HuH-7.5 (cell line): ENCODE results near the gene GRIK5.
"Not testable (repeated sequence)": the region's sequence is repeated elsewhere in the genome, so short reads cannot be mapped to it uniquely, and the experiment has no call there.

Source experiments
- DNase-seq: peaks from one replicate; pipeline ENCODE4 v3.0.0; 2011; ENCODE audit warnings: low spot score

The GRIK5 gene

GRCh38 chr19:42017040-42017439 lies 53.0 kb downstream of the GRIK5 start:
- no peak for DNase-seq

DNA sequence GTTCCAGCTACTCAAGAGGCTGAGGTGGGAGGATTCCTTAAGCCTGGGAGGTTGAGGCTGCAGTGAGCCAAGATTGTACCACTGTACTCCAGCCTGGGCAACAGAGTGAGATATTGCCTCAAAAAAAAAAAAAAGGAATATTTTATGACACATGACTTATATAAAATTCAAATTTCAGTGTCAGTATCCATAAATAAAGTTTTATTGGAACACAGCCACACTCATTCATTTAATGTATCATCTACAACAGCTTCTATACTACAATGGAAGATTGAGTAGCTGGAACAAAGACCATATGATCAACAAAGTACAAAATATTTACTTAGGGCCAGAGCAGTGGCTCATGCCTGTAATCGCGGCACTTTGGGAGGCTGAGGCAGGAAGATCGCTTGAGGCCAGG lies 57.3 kb downstream of the GRIK5 start:
- DNase-seq = not testable (repeated sequence)

DNA sequence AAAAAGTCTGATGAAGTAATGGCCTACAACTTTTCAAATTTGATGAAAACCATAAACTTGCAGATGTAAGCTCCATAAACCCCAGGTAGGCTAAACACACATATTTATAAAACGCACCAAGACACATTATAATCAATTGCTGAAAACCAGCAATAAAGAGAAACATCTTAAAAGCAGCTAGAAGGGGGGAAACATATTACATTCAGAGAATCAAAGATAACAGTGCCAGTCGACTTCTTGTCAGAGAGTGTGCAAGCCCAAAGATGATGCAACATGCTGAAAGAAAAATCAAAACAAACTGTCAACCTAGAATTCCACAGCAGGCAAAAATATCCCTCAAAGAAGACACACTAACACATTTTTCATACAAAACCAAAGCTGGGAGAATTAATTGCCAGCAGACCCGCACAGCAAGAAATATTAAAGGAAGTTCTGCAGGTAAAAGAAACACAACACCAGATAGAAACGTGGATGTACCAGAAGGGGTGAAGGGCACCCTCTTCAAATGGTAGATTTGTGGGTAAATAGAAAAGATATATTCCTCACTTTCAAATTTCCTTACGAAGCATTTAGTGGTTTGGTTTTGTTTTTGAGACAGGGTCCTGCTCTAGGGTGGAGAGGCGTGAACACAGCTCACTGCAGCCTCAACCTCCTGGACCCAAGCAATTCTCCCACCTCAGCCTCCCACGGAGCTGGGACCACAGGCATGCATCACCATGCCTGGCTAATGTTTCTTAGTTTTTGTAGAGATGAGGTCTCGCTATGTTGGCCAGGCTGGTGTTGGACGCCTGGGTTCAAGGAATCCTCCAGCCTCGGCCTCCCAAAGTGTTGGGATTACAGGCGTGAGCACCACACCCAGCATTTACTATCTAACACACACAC lies 59.5 kb downstream of the GRIK5 start:
- DNase-seq = no peak

- no peak for DNase-seq
Observed at GRCh38 chr19:42006569-42006968, 63.4 kb downstream of the GRIK5 start.

- DNase-seq = no peak
Observed at GRCh38 chr19:42005504-42005903, 64.5 kb downstream of the GRIK5 start.

DNA sequence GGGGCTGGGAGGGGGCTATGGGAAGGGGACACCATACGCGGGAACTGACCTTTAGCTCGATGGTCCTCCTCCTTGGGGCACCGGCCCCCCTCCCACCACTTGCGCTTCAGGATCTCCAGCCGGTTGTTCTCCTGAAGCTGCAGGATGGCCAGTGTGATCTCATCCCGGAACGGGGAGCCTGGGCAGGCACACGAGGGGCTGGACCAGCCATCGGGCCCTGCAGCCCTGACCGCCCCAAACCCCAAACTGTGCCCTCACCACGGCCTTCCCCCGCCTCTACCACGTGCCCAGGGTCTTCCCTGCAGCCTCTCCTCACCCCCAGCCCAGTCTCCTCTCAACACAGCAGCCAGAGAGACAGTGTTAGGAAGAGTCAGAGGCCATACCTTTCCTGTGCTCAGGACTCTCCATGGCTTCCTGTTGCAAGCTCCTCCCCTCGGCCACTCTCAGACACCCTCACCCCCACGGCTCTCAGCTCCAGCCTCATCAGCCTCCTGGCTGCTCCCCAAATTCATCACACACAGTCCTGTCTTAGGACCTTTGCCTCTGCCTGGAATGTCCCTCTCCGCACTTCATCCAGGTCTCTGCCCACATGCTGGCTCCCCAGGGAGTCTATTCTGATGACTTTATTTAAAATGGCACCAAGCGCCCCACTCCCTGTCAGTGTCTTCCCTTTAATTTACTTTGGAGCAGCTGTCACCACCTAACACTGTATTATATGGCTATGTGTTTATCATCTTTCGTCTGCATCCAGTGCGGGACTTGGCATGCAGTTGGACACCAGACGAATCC lies 66.3 kb downstream of the GRIK5 start:
- DNase-seq = no peak

GRCh38 chr19:41999878-42000208 lies 70.2 kb downstream of the GRIK5 start:
- DNase-seq = no peak

GRCh38 chr19:41999071-41999877 lies 70.7 kb downstream of the GRIK5 start:
- DNase-seq = no peak

DNA sequence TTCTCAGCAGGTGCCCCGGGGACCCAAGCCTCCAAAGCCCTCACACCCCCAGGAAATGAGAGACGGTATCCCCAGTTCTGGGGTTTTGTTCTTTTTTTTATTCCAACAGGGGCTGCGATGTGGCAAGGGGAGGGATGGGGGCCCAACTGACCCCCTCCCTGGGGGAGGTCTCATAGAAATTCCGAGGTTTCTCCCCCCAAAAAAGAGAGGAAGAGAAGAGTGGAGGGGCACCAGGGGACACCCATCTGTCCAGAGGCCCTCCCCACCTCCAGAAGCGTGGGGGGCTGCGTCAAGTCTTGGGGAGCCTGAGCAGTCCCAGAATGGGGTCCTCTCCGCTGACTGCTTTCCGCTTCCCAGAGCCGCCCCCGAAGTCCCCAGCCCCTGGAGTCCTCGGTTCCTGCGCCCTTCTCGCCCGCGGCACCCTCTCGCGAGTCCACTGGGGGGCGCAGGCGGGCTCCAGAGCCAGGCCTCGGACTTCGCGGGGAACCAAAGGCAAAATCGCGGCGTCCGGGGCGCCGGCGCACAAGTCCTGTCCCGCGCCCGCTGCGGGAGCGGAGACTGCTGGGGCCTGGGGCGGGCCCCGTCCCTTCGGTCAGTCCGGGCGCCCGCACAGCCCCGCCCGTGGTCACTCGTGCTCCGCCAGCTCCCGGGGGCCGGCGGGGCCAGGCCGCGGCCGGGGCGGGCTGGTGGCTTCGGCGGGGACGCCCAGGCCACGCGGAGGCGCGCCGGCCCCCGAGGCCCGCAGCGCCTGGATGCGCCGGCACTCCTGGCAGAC lies 71.6 kb downstream of the GRIK5 start:
- peak; percentile 83 for DNase-seq

- DNase-seq = no peak
Observed at GRCh38 chr19:41997851-41998229, 72.2 kb downstream of the GRIK5 start.

GRCh38 chr19:41997121-41997850 lies 72.7 kb downstream of the GRIK5 start:
- peak; percentile 93 for DNase-seq

GRCh38 chr19:41995959-41996797 lies 73.8 kb downstream of the GRIK5 start:
- DNase-seq = no peak

GRCh38 chr19:41994994-41995958 lies 74.7 kb downstream of the GRIK5 start:
- DNase-seq = no peak

GRCh38 chr19:41994521-41994971 lies 75.5 kb downstream of the GRIK5 start:
- no peak for DNase-seq

DNA sequence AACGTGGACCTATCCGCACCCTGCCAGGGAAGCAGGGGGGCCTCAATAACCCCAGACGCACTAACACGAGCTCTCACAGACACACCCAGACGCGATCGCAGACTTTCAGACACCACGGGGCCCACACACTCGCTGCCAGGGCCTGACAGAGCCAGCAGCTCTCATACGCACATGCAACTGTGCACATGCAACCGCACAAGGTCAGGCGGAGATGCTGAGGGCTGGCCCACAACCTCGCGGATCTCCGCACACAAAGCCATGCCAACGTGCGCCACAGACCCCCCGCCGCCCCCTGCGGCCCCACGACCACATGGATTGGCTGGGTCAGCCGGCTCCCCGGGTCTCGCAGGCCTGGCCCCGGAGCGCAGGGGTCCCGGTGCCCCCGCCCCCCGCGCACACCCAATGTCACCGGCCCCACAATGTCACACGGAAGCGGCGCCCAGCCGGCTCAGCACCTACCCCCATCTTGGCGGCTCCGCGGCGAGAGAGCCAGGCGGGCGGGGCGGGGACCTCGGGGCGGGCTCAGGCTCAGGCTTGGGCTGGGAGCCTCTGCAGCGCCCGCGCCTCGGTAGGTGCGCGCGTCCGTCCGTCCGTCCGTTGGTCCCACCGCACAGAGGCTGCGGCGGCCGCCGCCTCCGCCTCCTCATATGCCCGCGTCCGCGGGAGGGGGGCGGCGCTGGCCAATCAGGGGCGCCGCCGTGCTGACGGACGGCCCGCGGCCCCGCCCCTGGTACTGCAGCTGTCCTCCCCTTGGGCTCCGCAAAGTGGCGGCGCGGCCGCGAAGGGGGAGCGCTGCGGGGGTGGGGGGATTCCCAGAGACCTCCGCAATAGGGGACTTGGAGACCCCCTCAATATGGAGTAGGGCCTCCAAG lies 76.2 kb downstream of the GRIK5 start, which contains the start of gene ATP1A3:
Gene ATP1A3 (minus strand): TSS at position 619 of the 872 bp plus-strand sequence. CDS start 154 bp downstream, at position 465.
- DNase-seq = no peak

- not testable (repeated sequence) for DNase-seq
Observed at GRCh38 chr19:41991925-41992569, 78.0 kb downstream of the GRIK5 start.

DNA sequence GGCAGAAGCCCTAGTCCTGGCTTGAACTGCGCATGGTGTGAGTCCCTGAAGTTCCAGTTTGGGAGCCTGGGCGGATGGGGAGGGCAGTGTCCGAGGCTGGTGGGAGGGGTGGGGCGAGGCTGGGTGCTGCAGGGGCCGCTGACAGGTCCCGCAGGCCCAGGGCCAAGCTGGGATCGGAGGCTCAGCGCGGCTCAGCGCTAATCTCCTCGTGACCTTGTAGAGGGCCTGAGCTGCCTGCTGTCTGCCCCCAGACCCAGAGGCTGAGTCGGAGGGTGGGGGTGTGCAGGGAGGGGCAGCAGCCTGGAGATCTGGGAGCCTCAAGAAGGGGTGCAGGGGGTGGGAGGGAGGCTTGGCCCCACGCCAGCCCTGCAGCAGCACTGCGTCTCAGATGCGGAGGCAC lies 79.0 kb downstream of the GRIK5 start:
- DNase-seq = no peak
